ENCODE measurements around the gene RNF169.

RNF169 gene

GRCh38 chr11:74780248-74781005 is 31.8 kb downstream of the RNF169 start:
- no peak overlapping the region for H3K27ac ChIP-seq

DNA sequence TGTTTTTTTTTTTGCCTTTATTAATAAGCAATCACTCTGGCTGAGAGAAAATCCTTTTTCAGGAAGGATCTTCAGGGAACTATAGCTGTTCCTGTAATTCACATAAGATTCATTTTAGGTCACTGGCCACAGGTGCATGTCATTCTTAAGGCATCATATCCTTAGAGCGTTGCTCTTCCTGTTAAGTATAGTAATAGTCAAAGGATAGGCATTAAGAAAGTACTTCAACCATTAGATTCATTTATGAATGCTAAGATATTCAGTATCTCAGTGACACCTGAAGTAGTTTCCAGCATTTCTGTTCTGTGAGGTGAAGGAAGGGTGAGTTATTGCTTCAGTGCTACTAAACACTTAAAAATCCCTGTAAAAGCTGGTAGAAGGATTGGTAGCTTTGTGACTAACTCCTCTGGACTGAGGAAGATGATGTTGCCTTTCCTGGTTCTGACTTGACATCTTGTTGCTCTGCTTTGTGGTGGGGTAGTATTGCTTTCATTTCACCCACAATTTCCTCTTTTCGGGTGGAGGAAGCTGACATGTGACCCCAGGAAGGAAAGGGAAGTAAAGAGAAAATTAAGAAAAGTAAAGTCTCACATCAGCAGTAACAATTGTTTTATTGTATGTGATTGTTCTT is 34.7 kb downstream of the RNF169 start:
- TF ChIP-seq ZFX (IDR thresholded peaks at IDR 0.05; ENCODE audit: borderline replicate concordance) (no peak), CTCF (IDR thresholded peaks at IDR 0.05) (no peak)
- no peak overlapping the region for H3K27ac ChIP-seq

More at GRCh38 chr11:74780248-74781005, 31.8 kb downstream of the RNF169 start:
- TF ChIP-seq CTCF (IDR thresholded peaks at IDR 0.05): no peak
- TF ChIP-seq ZFX (IDR thresholded peaks at IDR 0.05; ENCODE audit: borderline replicate concordance): no peak

DNA sequence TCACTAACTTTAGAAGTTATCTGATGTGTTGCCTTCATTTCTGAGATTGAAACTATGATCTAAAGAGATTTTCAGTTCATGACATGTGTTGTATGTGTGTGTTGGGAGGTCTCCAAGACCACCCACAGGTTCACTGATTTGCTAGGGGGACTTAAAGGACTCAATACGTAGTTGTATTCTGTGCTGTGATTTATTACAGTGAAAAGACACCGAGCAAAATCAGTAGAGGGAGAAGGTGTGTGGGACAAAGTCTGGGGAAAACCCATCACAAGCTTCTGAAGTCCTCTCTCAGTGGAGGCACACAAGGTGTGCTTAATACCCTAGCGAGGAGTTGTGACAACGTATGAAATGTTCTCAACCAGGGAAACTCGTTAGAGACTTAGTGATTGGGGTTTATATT is 35.6 kb downstream of the RNF169 start:
- no peak overlapping the region for H3K27ac ChIP-seq
- no peak for TF ChIP-seq ZFX (IDR thresholded peaks at IDR 0.05; ENCODE audit: borderline replicate concordance)
- no peak for TF ChIP-seq CTCF (IDR thresholded peaks at IDR 0.05)

GRCh38 chr11:74784726-74785125 is 36.1 kb downstream of the RNF169 start:
- TF ChIP-seq ZFX (IDR thresholded peaks at IDR 0.05; ENCODE audit: borderline replicate concordance) (no peak), CTCF (IDR thresholded peaks at IDR 0.05) (no peak)
- no peak overlapping the region for H3K27ac ChIP-seq

DNA sequence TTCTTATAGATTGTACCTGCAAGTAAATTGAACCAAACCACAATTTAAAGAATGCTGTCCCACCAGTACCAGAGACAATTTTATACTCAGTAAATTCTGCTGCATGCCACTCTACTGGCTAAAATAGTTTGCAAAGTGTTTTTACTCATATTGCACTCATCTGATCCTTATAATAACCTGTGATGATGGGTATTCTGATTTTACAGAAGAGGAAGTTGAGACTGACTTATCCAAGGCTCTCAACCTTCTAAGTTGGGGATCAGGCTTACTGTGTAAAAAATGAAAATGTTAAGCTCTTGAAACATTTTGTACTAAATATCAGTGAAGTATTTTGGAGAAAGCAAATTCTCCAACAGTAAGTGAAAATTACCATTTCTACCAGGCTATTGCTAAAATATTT is 37.9 kb downstream of the RNF169 start:
- TF ChIP-seq ZFX (IDR thresholded peaks at IDR 0.05; ENCODE audit: borderline replicate concordance): no peak
- TF ChIP-seq CTCF (IDR thresholded peaks at IDR 0.05): no peak
- no peak overlapping the region for H3K27ac ChIP-seq

GRCh38 chr11:74791333-74792100 is 42.9 kb downstream of the RNF169 start:
- no peak for TF ChIP-seq ZFX (IDR thresholded peaks at IDR 0.05; ENCODE audit: borderline replicate concordance)
- TF ChIP-seq CTCF (IDR thresholded peaks at IDR 0.05): no peak

More at GRCh38 chr11:74791333-74792100, 42.9 kb downstream of the RNF169 start:
- H3K27ac ChIP-seq: no peak overlapping the region
